A673 (cell line): ENCODE measurements around the gene DMRT2. TPM values are rescaled to one million over a fixed set of nuclear protein-coding genes. Genes with fewer than 3 reads are reported as not detected.

Experiments
- BruUV-seq: library from RNA; stranded (reverse); fragments of 400-500 nt; replicated peaks from 2 replicates; lab custom pipeline; 2021; lab: Mats Ljungman, UMichigan
- CTCF ChIA-PET: fragments of 300-600 bp; sonication (Branson Sonifier 250); formaldehyde crosslinking; loops from one replicate; lab custom pipeline; 2022; ENCODE audit warnings: antibody characterized with exemption; lab: Charles Lee
- POLR2A ChIA-PET: fragments of 300-600 bp; sonication (Branson Sonifier 250); formaldehyde crosslinking; loops from one replicate; lab custom pipeline; 2022; ENCODE audit warnings: antibody characterized with exemption; ENCODE audit not compliant: low non-redundant PET; lab: Charles Lee
- DNase-seq: peaks from one replicate; pipeline ENCODE4 v3.0.0-alpha.2; 2015; ENCODE audit warnings: low spot score
- H3K27ac ChIP-seq: fragments of 200-600 bp; sonication (generic); 2 replicates; pipeline ENCODE4 v1.5.1; 2016; ENCODE audit warnings: mixed run types, low read depth, mild to moderate bottlenecking, mixed read lengths, antibody characterized with exemption, low read length; ENCODE audit not compliant: poor library complexity, severe bottlenecking
- H3K27me3 ChIP-seq: fragments of 200-600 bp; sonication (generic); replicated peaks from 2 replicates; pipeline ENCODE4 v1.6.1; 2017; ENCODE audit warnings: mixed run types, low read depth, mild to moderate bottlenecking, mixed read lengths, antibody characterized with exemption, low read length; ENCODE audit not compliant: insufficient read depth, poor library complexity
- H3K36me3 ChIP-seq: fragments of 200-600 bp; sonication (generic); 2 replicates; pipeline ENCODE4 v1.6.1; 2016; ENCODE audit warnings: mixed run types, mild to moderate bottlenecking, mixed read lengths, antibody characterized with exemption, low read length; ENCODE audit not compliant: insufficient read depth, poor library complexity, severe bottlenecking
- H3K4me1 ChIP-seq: fragments of 200-600 bp; sonication (generic); 2 replicates; pipeline ENCODE4 v1.6.1; 2017; ENCODE audit warnings: mixed run types, mild to moderate bottlenecking, mixed read lengths, antibody characterized with exemption, low read length; ENCODE audit not compliant: insufficient read depth, poor library complexity, severe bottlenecking
- H3K4me3 ChIP-seq: fragments of 200-600 bp; sonication (generic); 2 replicates; pipeline ENCODE4 v1.5.1; 2016; ENCODE audit warnings: low read depth, mixed run types, mild to moderate bottlenecking, mixed read lengths, low read length; ENCODE audit not compliant: poor library complexity, severe bottlenecking
- H3K9me3 ChIP-seq: fragments of 200-600 bp; sonication (generic); 2 replicates; pipeline ENCODE4 v1.6.1; 2016; ENCODE audit warnings: mixed run types, low read depth, mild to moderate bottlenecking, mixed read lengths, antibody characterized with exemption, low read length; ENCODE audit not compliant: poor library complexity, severe bottlenecking
- EZH2 ChIP-seq: fragments of 200-600 bp; sonication (generic); IDR thresholded peaks from 2 replicates; pipeline ENCODE4 v1.6.1; 2017; ENCODE audit warnings: borderline replicate concordance, low read depth, mild to moderate bottlenecking, mixed read lengths, antibody characterized with exemption, low read length; ENCODE audit not compliant: poor library complexity, severe bottlenecking
- intact Hi-C: fragments of 100-400 bp; cut with micrococcal nuclease; formaldehyde crosslinking; loops from one replicate; pipeline ENCODE4 v1.10.0; 2022; ENCODE audit not compliant: unreplicated experiment
- total RNA-seq: library from RNA; stranded (reverse); gene quantifications from 2 replicates; pipeline ENCODE4 v1.2.3, GENCODE V29; 2021
- TF ChIP-seq, protein P1 (sequence below): fragments of 300-800, 200-600 bp; sonication (generic); conservative IDR thresholded peaks from 2 replicates; pipeline ENCODE4 v1.5.1; 2017; ENCODE audit warnings: low read depth, mild to moderate bottlenecking, antibody characterized with exemption, low read length, moderate library complexity, mixed read lengths

The DMRT2 gene
- total RNA-seq, 1 experiment from 2014 or later: not detected

DNA sequence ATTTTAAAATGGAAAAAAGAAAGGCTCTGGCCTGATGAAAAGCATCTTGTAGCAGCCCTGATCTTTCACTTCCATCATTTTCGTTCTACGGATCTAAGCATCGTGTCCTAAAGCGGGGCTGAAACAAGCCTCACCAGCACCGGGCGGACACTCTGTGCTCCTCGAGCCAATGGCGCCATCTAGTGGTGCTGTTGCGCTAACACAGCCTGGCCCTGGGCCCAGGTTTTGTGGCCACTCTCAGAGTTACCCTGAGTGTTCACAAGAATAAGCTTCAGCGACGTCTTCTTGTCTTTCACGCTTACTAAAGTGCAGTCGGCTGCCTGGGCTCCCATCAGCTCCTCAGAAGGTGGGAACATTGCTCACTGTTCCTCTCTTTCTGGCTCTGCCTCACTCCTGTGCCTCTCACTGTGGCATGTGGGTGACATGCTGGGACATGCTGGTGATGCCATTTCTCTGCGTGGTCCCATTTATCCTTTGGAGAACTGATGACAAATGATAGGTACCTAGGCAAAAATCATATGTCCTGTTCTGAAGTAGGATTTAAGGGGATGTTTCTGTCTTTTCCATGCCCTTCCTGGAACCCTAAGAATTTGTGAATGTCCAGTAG lies 41.0 kb upstream of the DMRT2 start:
- no peaks in the 10 kb centered on the region for H3K36me3 ChIP-seq
- H3K9me3 ChIP-seq: no peaks in the 10 kb centered on the region
- no TSS peak for BruUV-seq
- ChIA-PET POLR2A (no interaction called here), CTCF (interaction anchor here (0.6 kb wide), 1 partner anchor 94 kb away, joined by 3 read pairs; no protein-coding TSS in a partner anchor)
- peak; percentile 82 for DNase-seq
- no peak overlapping the region for H3K4me3 ChIP-seq
- H3K4me1 ChIP-seq: no peaks in the 10 kb centered on the region
- peaks cover 7% of the 10 kb centered on the region for H3K27me3 ChIP-seq
- H3K27ac ChIP-seq: no peak overlapping the region
- TF ChIP-seq, protein P1, sequence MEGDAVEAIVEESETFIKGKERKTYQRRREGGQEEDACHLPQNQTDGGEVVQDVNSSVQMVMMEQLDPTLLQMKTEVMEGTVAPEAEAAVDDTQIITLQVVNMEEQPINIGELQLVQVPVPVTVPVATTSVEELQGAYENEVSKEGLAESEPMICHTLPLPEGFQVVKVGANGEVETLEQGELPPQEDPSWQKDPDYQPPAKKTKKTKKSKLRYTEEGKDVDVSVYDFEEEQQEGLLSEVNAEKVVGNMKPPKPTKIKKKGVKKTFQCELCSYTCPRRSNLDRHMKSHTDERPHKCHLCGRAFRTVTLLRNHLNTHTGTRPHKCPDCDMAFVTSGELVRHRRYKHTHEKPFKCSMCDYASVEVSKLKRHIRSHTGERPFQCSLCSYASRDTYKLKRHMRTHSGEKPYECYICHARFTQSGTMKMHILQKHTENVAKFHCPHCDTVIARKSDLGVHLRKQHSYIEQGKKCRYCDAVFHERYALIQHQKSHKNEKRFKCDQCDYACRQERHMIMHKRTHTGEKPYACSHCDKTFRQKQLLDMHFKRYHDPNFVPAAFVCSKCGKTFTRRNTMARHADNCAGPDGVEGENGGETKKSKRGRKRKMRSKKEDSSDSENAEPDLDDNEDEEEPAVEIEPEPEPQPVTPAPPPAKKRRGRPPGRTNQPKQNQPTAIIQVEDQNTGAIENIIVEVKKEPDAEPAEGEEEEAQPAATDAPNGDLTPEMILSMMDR: peak; percentile 92
- TF ChIP-seq EZH2: no peak
- intact Hi-C loops: loop anchor here (2.0 kb wide), 1 partner anchor 622 kb away; no protein-coding TSS in a partner anchor

DNA sequence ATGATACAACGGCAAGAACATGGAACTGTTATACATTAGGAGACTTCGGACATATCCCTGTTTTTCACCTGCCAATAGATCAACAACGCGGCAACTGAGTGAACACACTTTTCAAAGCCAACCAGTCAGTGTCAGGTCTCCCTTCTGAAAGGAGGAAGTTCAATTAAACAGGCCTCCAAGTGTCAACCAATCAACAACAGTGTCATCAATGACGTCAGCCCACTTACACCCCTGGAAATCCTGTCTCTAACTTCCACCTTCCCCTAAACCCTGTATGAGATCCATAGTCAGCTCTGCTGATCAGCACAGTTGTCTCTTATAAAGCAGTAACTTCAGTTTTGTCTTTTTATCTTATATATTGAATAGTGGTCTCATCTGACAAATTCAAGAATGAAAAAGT lies 37.1 kb upstream of the DMRT2 start:
- H3K27ac ChIP-seq: no peak overlapping the region
- H3K9me3 ChIP-seq: no peaks in the 10 kb centered on the region
- TF ChIP-seq EZH2: no peak
- TF ChIP-seq, protein P1: no peak
- H3K36me3 ChIP-seq: no peaks in the 10 kb centered on the region
- POLR2A ChIA-PET: no interaction called here
- DNase-seq: no peak
- BruUV-seq: no TSS peak
- H3K4me3 ChIP-seq: no peak overlapping the region
- H3K4me1 ChIP-seq: no peaks in the 10 kb centered on the region
- intact Hi-C loops: no loop called here
- H3K27me3 ChIP-seq: peaks cover 16% of the 10 kb centered on the region
- CTCF ChIA-PET: no interaction called here

DNA sequence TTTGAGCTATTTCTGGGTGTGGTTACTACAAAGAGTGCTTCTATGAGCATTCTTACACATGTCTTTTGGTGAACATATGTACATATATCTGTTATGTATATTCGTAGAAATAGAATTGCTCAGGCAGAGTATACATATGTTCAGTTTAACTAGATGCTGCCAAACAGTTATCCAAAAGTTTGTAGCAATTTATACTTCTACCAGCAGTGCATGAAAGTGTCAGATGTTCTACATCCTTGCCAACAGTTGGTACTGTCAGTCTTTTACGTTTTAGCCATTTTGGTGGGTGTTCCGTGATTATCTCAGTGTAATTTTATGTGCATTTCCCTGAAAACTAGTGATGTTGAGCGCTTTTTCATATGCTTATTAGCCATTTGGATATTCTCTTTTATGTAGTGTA lies 35.9 kb upstream of the DMRT2 start:
- ChIA-PET POLR2A (no interaction called here), CTCF (no interaction called here)
- intact Hi-C loops: no loop called here
- DNase-seq: no peak
- no peaks in the 10 kb centered on the region for H3K9me3 ChIP-seq
- no TSS peak for BruUV-seq
- no peak overlapping the region for H3K27ac ChIP-seq
- H3K4me3 ChIP-seq: no peak overlapping the region
- H3K36me3 ChIP-seq: no peaks in the 10 kb centered on the region
- no peaks in the 10 kb centered on the region for H3K4me1 ChIP-seq
- TF ChIP-seq, protein P1: no peak
- no peak for TF ChIP-seq EZH2
- peaks cover 20% of the 10 kb centered on the region for H3K27me3 ChIP-seq
